ENCODE results near the gene MLLT1.
"Not testable (repeated sequence)": the region's sequence is repeated elsewhere in the genome, so short reads cannot be mapped to it uniquely, and the experiment has no call there.

Gene MLLT1

GRCh38 chr19:6287269-6287885, 7.6 kb upstream of the MLLT1 start:
- no peak for TF ChIP-seq CTCF (IDR thresholded peaks at IDR 0.05; ENCODE audit: borderline replicate concordance, insufficient read depth, low read depth, low read length)

DNA sequence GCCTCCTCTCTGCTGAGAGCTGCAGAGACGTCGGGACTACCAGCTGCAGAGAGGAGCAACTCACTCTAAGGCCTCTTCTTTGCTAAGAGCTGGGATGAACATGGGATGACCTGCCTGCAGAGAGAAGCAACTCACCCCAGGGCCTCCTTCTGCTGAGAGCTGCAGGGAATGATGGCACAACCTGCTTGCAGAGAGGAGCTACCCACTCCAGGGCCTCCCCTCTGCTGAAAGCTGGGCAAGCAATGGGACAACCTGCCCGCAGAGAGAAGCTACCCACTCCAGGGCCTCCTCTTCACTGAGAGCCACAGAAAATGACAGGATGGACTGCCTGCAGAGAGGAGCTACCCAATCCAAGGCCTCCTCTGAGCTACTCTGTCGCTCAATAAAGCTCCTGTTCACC, 6.9 kb upstream of the MLLT1 start:
- TF ChIP-seq CTCF (IDR thresholded peaks at IDR 0.05; ENCODE audit: borderline replicate concordance, insufficient read depth, low read depth, low read length) = no peak
- no peak overlapping the region for H3K4me3 ChIP-seq (ENCODE audit: low read depth, low read length)

More at GRCh38 chr19:6287269-6287885, 7.6 kb upstream of the MLLT1 start:
- H3K4me3 ChIP-seq (ENCODE audit: low read depth, low read length) = no peak overlapping the region

DNA sequence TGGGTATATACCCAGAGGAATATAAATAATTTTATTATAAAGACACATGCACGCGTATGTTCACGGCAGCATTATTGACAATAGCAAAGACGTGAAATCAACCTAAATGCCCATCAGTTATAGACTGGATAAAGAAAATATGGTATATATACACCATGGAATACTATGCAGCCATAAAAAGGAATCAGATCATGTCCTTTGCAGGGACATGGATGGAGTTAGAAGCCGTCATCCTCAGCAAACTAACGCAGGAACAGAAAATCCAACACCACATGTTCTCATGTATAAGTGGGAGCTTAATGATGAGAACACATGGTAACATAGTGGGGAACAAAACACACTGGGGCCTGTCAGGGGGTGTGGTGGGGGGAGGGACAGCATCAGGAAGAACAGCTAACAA, 2.6 kb upstream of the MLLT1 start:
- not testable (repeated sequence) for H3K4me3 ChIP-seq (ENCODE audit: low read depth, low read length)

DNA sequence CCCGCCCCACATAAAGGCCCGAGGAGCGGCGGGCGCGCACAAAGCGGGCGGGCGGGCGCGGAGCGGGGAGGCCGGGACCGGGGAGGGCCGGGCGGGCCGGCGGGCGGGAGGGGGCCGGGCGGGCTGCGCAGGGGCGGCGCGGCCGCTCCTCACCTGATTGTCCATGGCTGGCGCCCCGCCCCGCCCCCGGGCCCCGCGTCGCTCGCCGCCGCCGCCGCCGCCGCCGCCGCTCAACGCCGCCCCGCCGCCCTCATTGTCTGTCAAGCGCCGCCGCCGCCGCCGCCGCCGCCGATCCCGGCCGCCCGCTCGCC, 200 bp downstream of the MLLT1 start:
- TF ChIP-seq CTCF (IDR thresholded peaks at IDR 0.05; ENCODE audit: borderline replicate concordance, insufficient read depth, low read depth, low read length) = no peak
- peak overlapping the region; percentile 96 for H3K4me3 ChIP-seq (ENCODE audit: low read depth, low read length)

GRCh38 chr19:6278740-6279619, 795 bp downstream of the MLLT1 start:
- TF ChIP-seq CTCF (IDR thresholded peaks at IDR 0.05; ENCODE audit: borderline replicate concordance, insufficient read depth, low read depth, low read length) = no peak
- H3K4me3 ChIP-seq (ENCODE audit: low read depth, low read length) = peak overlapping the region; percentile 96

DNA sequence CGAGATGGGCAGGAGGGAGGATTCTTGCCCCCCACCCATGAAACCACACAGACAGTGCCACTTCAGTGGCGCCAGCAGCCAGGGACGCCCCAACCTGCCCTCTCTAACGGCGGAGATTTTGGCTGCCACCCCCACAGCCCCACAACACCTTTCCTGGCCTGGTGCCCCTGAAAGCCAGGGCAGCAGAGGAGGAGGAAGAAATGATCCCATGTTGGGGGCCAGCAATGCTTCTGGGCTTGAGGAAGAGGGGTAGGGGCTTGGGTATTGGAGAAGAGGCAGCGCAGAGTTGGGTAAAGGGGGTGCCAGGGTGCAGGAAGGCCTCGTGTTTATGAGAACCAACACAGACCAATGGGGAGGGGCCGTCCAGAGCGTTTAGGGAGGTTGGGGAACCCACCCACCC, 1.7 kb downstream of the MLLT1 start:
- H3K4me3 ChIP-seq (ENCODE audit: low read depth, low read length) = peak overlapping the region; percentile 96
- no peak for TF ChIP-seq CTCF (IDR thresholded peaks at IDR 0.05; ENCODE audit: borderline replicate concordance, insufficient read depth, low read depth, low read length)

GRCh38 chr19:6276447-6276846, 3.3 kb downstream of the MLLT1 start:
- no peak overlapping the region for H3K4me3 ChIP-seq (ENCODE audit: low read depth, low read length)
- TF ChIP-seq CTCF (IDR thresholded peaks at IDR 0.05; ENCODE audit: borderline replicate concordance, insufficient read depth, low read depth, low read length) = no peak
